GM23338 (cell line): Measurements from ENCODE around the gene EML4. TPM values are rescaled to one million over a fixed set of nuclear protein-coding genes. Genes with fewer than 3 reads are reported as not detected.

Experiments used
- ATAC-seq: fragments of 200-7000 bp; cut with Tn5 transposase; 3 replicates; pipeline ENCODE4 v1.9.1; 2020
- DNase-seq: peaks from one replicate; pipeline ENCODE4 v3.0.0-alpha.2; 2015; ENCODE audit warnings: low spot score
- H2AFZ ChIP-seq: fragments of 200-600 bp; sonication (generic); 2 replicates; pipeline ENCODE4 v1.8.0; 2016; ENCODE audit warnings: antibody characterized with exemption, mild to moderate bottlenecking, moderate library complexity
- H3F3A ChIP-seq: fragments of 200-600 bp; sonication (generic); replicated peaks from 2 replicates; pipeline ENCODE4 v1.8.0; 2017; ENCODE audit warnings: antibody characterized with exemption, mixed run types, low read depth
- H3K27ac ChIP-seq: fragments of 200-600 bp; sonication (generic); 2 replicates; pipeline ENCODE4 v1.6.1; 2016; ENCODE audit warnings: low read depth
- H3K27me3 ChIP-seq: fragments of 200-600 bp; sonication (generic); 2 replicates; pipeline ENCODE4 v1.8.0; 2016; ENCODE audit warnings: mild to moderate bottlenecking, mixed run types, moderate library complexity; ENCODE audit not compliant: insufficient read depth
- H3K36me3 ChIP-seq: fragments of 200-600 bp; sonication (generic); 2 replicates; pipeline ENCODE4 v1.8.0; 2016; ENCODE audit warnings: mild to moderate bottlenecking; ENCODE audit not compliant: insufficient read depth
- H3K4me1 ChIP-seq: fragments of 200-600 bp; sonication (generic); 2 replicates; pipeline ENCODE4 v1.8.0; 2016; ENCODE audit warnings: mild to moderate bottlenecking, moderate library complexity; ENCODE audit not compliant: insufficient read depth
- H3K4me2 ChIP-seq: fragments of 200-600 bp; sonication (generic); 2 replicates; pipeline ENCODE4 v1.7.1; 2017; ENCODE audit warnings: mixed run types
- H3K4me3 ChIP-seq: fragments of 200-600 bp; sonication (generic); 2 replicates; pipeline ENCODE4 v1.6.1; 2016; ENCODE audit warnings: mixed run types
- H3K79me2 ChIP-seq: fragments of 200-600 bp; sonication (generic); replicated peaks from 2 replicates; pipeline ENCODE4 v1.8.0; 2017; ENCODE audit warnings: mild to moderate bottlenecking; ENCODE audit not compliant: insufficient read depth
- H3K9me2 ChIP-seq: fragments of 200-600 bp; sonication (generic); 2 replicates; pipeline ENCODE4 v1.8.0; 2017; ENCODE audit not compliant: insufficient read depth
- H4K20me1 ChIP-seq: fragments of 200-600 bp; sonication (generic); replicated peaks from 2 replicates; pipeline ENCODE4 v1.8.0; 2017; ENCODE audit warnings: mild to moderate bottlenecking; ENCODE audit not compliant: insufficient read depth
- H3K27ac Mint-ChIP-seq: 2 replicates; pipeline ENCODE4 v1.8.0; 2020; ENCODE audit warnings: inconsistent platforms, mild to moderate bottlenecking, moderate library complexity, mixed read lengths
- H3K27me3 Mint-ChIP-seq: 3 replicates; pipeline ENCODE4 v1.8.0; 2022; ENCODE audit warnings: low read depth, mild to moderate bottlenecking, moderate library complexity, mixed read lengths, inconsistent platforms; ENCODE audit not compliant: insufficient read depth, poor library complexity
- H3K36me3 Mint-ChIP-seq: 3 replicates; pipeline ENCODE4 v1.8.0; 2021; ENCODE audit warnings: low read depth, mild to moderate bottlenecking, inconsistent platforms, moderate library complexity, mixed read lengths
- H3K4me1 Mint-ChIP-seq: 3 replicates; pipeline ENCODE4 v1.8.0; 2020; ENCODE audit warnings: mild to moderate bottlenecking, inconsistent platforms, mixed read lengths
- H3K4me3 Mint-ChIP-seq: 3 replicates; pipeline ENCODE4 v1.8.0; 2021; ENCODE audit warnings: moderate library complexity, mild to moderate bottlenecking, inconsistent platforms, mixed read lengths
- H3K9me3 Mint-ChIP-seq: 3 replicates; pipeline ENCODE4 v1.8.0; 2020; ENCODE audit warnings: moderate library complexity, mild to moderate bottlenecking, inconsistent platforms, mixed read lengths
- CREB1 ChIP-seq: fragments of 250-450 bp; sonication (Bioruptor Pico); IDR thresholded peaks from 2 replicates; pipeline ENCODE4 v1.5.0; 2020; ENCODE audit warnings: low read depth, mild to moderate bottlenecking, moderate library complexity
- CTCF ChIP-seq, 2 experiments: fragments of 200-600 bp in 1 of 2; sonication (generic) in 1 of 2; conservative IDR thresholded peaks; 2 replicates each; pipeline versions ENCODE4 v1.5.1 to v1.6.1; 2016 to 2017; ENCODE audit warnings: antibody characterized with exemption in 2 of 2, low read depth in 2 of 2, mild to moderate bottlenecking in 2 of 2, moderate library complexity in 1 of 2
- ETS1 ChIP-seq: IDR thresholded peaks from 2 replicates; pipeline ENCODE4 v1.6.1; 2016; ENCODE audit warnings: antibody characterized with exemption
- EZH2 ChIP-seq: fragments of 200-600 bp; sonication (generic); IDR thresholded peaks from one replicate; pipeline ENCODE4 v1.8.0; 2017; ENCODE audit warnings: antibody characterized with exemption, mild to moderate bottlenecking, low read depth; ENCODE audit not compliant: unreplicated experiment
- EZH2phosphoT487 ChIP-seq: fragments of 200-600 bp; sonication (generic); IDR thresholded peaks from one replicate; pipeline ENCODE4 v1.8.1; 2018; ENCODE audit warnings: antibody characterized with exemption; ENCODE audit not compliant: unreplicated experiment
- NANOG ChIP-seq: IDR thresholded peaks from 2 replicates; pipeline ENCODE4 v1.6.1; 2016; ENCODE audit warnings: antibody characterized with exemption, borderline replicate concordance
- POLR2AphosphoS5 ChIP-seq: IDR thresholded peaks from 2 replicates; pipeline ENCODE4 v1.6.1; 2016; ENCODE audit warnings: antibody characterized with exemption, low read depth
- REST ChIP-seq: IDR thresholded peaks from one replicate; pipeline ENCODE4 v1.6.1; 2018; ENCODE audit warnings: antibody characterized with exemption; ENCODE audit not compliant: unreplicated experiment
- STAT1 ChIP-seq: IDR thresholded peaks from one replicate; pipeline ENCODE4 v1.6.1; 2016; ENCODE audit warnings: antibody characterized with exemption; ENCODE audit not compliant: unreplicated experiment
- ZNF114 ChIP-seq: fragments of 250-450 bp; sonication (Bioruptor Pico); IDR thresholded peaks from 2 replicates; pipeline ENCODE4 v1.5.0; 2020; ENCODE audit warnings: mild to moderate bottlenecking, moderate library complexity
- ZNF331 ChIP-seq: fragments of 250-450 bp; sonication (Bioruptor Pico); IDR thresholded peaks from 2 replicates; pipeline ENCODE4 v1.5.0; 2020; ENCODE audit warnings: low read depth, mild to moderate bottlenecking, moderate library complexity
- ZNF462 ChIP-seq: fragments of 250-450 bp; sonication (Bioruptor Pico); IDR thresholded peaks from 2 replicates; pipeline ENCODE4 v1.5.0; 2020; ENCODE audit warnings: mild to moderate bottlenecking, moderate library complexity
- polyA plus RNA-seq: library from polyadenylated mRNA; unstranded; fragments of >200 nt; fragmentation: Nextera tagmentation; extraction: Ambion mirVana; gene quantifications from 2 replicates; pipeline ENCODE4 v1.2.1, GENCODE V29; 2016
- total RNA-seq: library from RNA; depleted of rRNA; stranded (reverse); fragments of >200 nt; shearing (Covaris generic); gene quantifications from 2 replicates; pipeline ENCODE4 v1.2.3, GENCODE V29; 2014

EML4 gene
- total and polyA plus RNA-seq, 2 experiments from 2014 or later, result 65.3 to 115 TPM

GRCh38 chr2:42371611-42372473 lies 202.7 kb downstream of the EML4 start:
- H3K27me3 ChIP-seq, result no peaks in the 10 kb centered on the region
- Mint-ChIP-seq H3K9me3 (no peaks in the 10 kb centered on the region), H3K27me3 (peaks cover 9% of the 10 kb centered on the region), H3K4me1 (peaks cover 4% of the 10 kb centered on the region), H3K36me3 (no peaks in the 10 kb centered on the region), H3K4me3 (no peak overlapping the region), H3K27ac (no peak overlapping the region)
- no peak overlapping the region for H3K27ac ChIP-seq
- H3K4me3 ChIP-seq, result no peak overlapping the region
- H2AFZ ChIP-seq, result no peak overlapping the region
- H3K4me1 ChIP-seq, result peaks cover 4% of the 10 kb centered on the region; the same call in 1 of the 2 replicates
- no peaks in the 10 kb centered on the region for H3F3A ChIP-seq
- H3K4me2 ChIP-seq, result no peak overlapping the region
- H3K9me2 ChIP-seq, result no peaks in the 10 kb centered on the region
- no peaks in the 10 kb centered on the region for H4K20me1 ChIP-seq
- TF ChIP-seq STAT1 (no peak), REST (no peak), CTCF (conservative IDR thresholded peaks at IDR 0.05; ENCODE audit: low read depth in 2 of 2) (no peak), ETS1 (no peak), CREB1 (CRISPR knock-in tag) (no peak), ZNF114 (CRISPR knock-in tag) (no peak), POLR2AphosphoS5 (no peak), ZNF462 (CRISPR knock-in tag) (no peak), EZH2 (no peak), ZNF331 (CRISPR knock-in tag) (no peak), EZH2phosphoT487 (no peak), NANOG (no peak)
- ATAC-seq (no peak), DNase-seq (no peak)
- H3K36me3 ChIP-seq, result no peaks in the 10 kb centered on the region
- H3K79me2 ChIP-seq, result no peaks in the 10 kb centered on the region
